Panc1 (cell line): ENCODE results near the gene ISG20L2. TPM values are rescaled to one million over a fixed set of nuclear protein-coding genes. Genes with fewer than 3 reads are reported as not detected.

Experiments used
- ATAC-seq: fragments of 200-7000 bp; cut with Tn5 transposase; 2 replicates; pipeline ENCODE4 v1.9.1; 2020; ENCODE audit warnings: mild to moderate bottlenecking, moderate library complexity
- BruUV-seq: library from RNA; stranded (reverse); fragments of 400-500 nt; replicated peaks from 2 replicates; lab custom pipeline; 2021; lab: Mats Ljungman, UMichigan
- CTCF ChIA-PET: fragments of 300-600 bp; sonication (Branson Sonifier 250); formaldehyde crosslinking; loops from one replicate; lab custom pipeline; 2022; ENCODE audit warnings: antibody characterized with exemption; lab: Charles Lee
- POLR2A ChIA-PET: fragments of 300-600 bp; sonication (Branson Sonifier 250); formaldehyde crosslinking; loops from one replicate; lab custom pipeline; 2022; ENCODE audit warnings: antibody characterized with exemption; lab: Charles Lee
- DNase-seq: peaks from one replicate; pipeline ENCODE4 v3.0.0-alpha.2; 2010; ENCODE audit warnings: low read depth, low spot score
- H3K27ac ChIP-seq: 2 replicates; pipeline ENCODE4 v1.5.1; 2011; ENCODE audit warnings: mild to moderate bottlenecking, low read length, inconsistent platforms
- H3K27me3 ChIP-seq: fragments of 200-500 bp; sonication (Bioruptor generic); 2 replicates; pipeline ENCODE4 v1.6.0; 2014; ENCODE audit warnings: low read length, inconsistent platforms; ENCODE audit not compliant: control insufficient read depth, insufficient read depth
- H3K36me3 ChIP-seq: fragments of 200-500 bp; sonication (Bioruptor generic); 2 replicates; pipeline ENCODE4 v1.5.1; 2014; ENCODE audit warnings: inconsistent platforms, mild to moderate bottlenecking, low read length, moderate library complexity; ENCODE audit not compliant: control insufficient read depth, insufficient read depth
- H3K4me1 ChIP-seq: 2 replicates; pipeline ENCODE4 v1.5.1; 2011; ENCODE audit warnings: inconsistent platforms, mild to moderate bottlenecking, low read length, moderate library complexity; ENCODE audit not compliant: control insufficient read depth, insufficient read depth
- H3K4me3 ChIP-seq, 2 experiments: 2 replicates each; pipeline ENCODE4 v1.5.1; 2011 to 2012; ENCODE audit warnings: low read depth in 2 of 2, low read length in 2 of 2, mild to moderate bottlenecking in 2 of 2, inconsistent platforms in 1 of 2, moderate library complexity in 1 of 2
- H3K9me3 ChIP-seq: fragments of 200-500 bp; sonication (Bioruptor generic); 2 replicates; pipeline ENCODE4 v1.5.1; 2014; ENCODE audit warnings: low read depth, mild to moderate bottlenecking, inconsistent platforms, low read length, moderate library complexity; ENCODE audit not compliant: control insufficient read depth, insufficient read depth
- POLR2AphosphoS5 ChIP-seq: IDR thresholded peaks from 2 replicates; pipeline ENCODE4 v1.6.1; 2012; ENCODE audit warnings: mild to moderate bottlenecking, low read depth, low read length, moderate library complexity
- SIN3A ChIP-seq: IDR thresholded peaks from 2 replicates; pipeline ENCODE4 v1.6.1; 2012; ENCODE audit warnings: low read depth, mild to moderate bottlenecking, low read length, moderate library complexity, borderline replicate concordance; ENCODE audit not compliant: insufficient read depth
- TCF7L2 ChIP-seq: IDR thresholded peaks from 2 replicates; pipeline ENCODE4 v1.6.1; 2011; ENCODE audit warnings: mild to moderate bottlenecking, low read depth, low read length, inconsistent platforms
- in situ Hi-C: cut with HindIII; loops from 2 replicates; pipeline ENCODE4 v1.10.0; 2016; ENCODE audit warnings: low sequenced_read_pairs, low pct_unique_long_range_greater_than_20kb
- intact Hi-C: fragments of 100-400 bp; cut with micrococcal nuclease; formaldehyde crosslinking; loops from one replicate; pipeline ENCODE4 v1.10.0; 2022; ENCODE audit not compliant: unreplicated experiment
- total RNA-seq: library from RNA; stranded (reverse); gene quantifications from one replicate; pipeline ENCODE4 v1.2.1, GENCODE V29; 2021; ENCODE audit not compliant: unreplicated experiment
- TF ChIP-seq, protein P1 (sequence below), 2 experiments: IDR thresholded peaks; 2 replicates each; pipeline ENCODE4 v1.6.1; 2011 to 2012; ENCODE audit warnings: low read depth in 2 of 2, control low read depth in 1 of 2, low read length in 1 of 2, mild to moderate bottlenecking in 1 of 2, moderate library complexity in 1 of 2; ENCODE audit not compliant: insufficient read depth in 1 of 2
- TF ChIP-seq, protein P2 (sequence below): fragments of 450-650 bp; IDR thresholded peaks from 2 replicates; pipeline ENCODE4 v1.5.1; 2017; ENCODE audit warnings: mild to moderate bottlenecking

Gene ISG20L2
- total RNA-seq, 1 experiment from 2014 or later, result 40.6 TPM

DNA sequence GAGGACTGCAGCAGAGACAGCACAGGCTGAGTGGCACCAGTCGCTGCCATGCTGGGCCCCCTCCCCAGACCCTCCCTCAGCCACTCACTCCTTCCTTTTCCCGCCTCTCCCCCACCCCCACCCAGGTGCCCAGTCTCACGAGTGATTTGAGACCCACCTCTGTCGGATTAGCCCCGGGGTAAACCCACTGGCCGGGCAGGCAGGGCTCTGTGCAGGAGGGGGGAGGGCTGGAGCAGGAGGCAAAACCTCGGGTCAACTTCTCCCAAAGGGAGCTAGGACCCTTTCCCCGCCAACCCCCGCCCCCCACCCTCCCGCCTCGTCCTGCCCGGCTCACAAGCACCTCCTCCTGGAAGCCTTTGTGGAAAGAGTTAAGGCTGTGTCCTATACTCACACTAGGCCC, 15.8 kb upstream of the ISG20L2 start:
- TF ChIP-seq TCF7L2 (no peak), SIN3A (no peak), POLR2AphosphoS5 (no peak)
- TF ChIP-seq, protein P1, sequence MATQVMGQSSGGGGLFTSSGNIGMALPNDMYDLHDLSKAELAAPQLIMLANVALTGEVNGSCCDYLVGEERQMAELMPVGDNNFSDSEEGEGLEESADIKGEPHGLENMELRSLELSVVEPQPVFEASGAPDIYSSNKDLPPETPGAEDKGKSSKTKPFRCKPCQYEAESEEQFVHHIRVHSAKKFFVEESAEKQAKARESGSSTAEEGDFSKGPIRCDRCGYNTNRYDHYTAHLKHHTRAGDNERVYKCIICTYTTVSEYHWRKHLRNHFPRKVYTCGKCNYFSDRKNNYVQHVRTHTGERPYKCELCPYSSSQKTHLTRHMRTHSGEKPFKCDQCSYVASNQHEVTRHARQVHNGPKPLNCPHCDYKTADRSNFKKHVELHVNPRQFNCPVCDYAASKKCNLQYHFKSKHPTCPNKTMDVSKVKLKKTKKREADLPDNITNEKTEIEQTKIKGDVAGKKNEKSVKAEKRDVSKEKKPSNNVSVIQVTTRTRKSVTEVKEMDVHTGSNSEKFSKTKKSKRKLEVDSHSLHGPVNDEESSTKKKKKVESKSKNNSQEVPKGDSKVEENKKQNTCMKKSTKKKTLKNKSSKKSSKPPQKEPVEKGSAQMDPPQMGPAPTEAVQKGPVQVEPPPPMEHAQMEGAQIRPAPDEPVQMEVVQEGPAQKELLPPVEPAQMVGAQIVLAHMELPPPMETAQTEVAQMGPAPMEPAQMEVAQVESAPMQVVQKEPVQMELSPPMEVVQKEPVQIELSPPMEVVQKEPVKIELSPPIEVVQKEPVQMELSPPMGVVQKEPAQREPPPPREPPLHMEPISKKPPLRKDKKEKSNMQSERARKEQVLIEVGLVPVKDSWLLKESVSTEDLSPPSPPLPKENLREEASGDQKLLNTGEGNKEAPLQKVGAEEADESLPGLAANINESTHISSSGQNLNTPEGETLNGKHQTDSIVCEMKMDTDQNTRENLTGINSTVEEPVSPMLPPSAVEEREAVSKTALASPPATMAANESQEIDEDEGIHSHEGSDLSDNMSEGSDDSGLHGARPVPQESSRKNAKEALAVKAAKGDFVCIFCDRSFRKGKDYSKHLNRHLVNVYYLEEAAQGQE (IDR thresholded peaks at IDR 0.05; ENCODE audit: insufficient read depth in 1 of 2, low read depth in 2 of 2, low read length in 1 of 2), result no peak
- TF ChIP-seq, protein P2, sequence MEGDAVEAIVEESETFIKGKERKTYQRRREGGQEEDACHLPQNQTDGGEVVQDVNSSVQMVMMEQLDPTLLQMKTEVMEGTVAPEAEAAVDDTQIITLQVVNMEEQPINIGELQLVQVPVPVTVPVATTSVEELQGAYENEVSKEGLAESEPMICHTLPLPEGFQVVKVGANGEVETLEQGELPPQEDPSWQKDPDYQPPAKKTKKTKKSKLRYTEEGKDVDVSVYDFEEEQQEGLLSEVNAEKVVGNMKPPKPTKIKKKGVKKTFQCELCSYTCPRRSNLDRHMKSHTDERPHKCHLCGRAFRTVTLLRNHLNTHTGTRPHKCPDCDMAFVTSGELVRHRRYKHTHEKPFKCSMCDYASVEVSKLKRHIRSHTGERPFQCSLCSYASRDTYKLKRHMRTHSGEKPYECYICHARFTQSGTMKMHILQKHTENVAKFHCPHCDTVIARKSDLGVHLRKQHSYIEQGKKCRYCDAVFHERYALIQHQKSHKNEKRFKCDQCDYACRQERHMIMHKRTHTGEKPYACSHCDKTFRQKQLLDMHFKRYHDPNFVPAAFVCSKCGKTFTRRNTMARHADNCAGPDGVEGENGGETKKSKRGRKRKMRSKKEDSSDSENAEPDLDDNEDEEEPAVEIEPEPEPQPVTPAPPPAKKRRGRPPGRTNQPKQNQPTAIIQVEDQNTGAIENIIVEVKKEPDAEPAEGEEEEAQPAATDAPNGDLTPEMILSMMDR, result no peak
- BruUV-seq, result no TSS peak
- DNase-seq, result no peak
- Histone ChIP-seq H3K27ac (no peak overlapping the region; the same call in 1 of the 2 replicates), H3K36me3 (peaks cover 21% of the 10 kb centered on the region), H3K27me3 (no peaks in the 10 kb centered on the region), H3K4me1 (peaks cover 64% of the 10 kb centered on the region), H3K9me3 (no peaks in the 10 kb centered on the region), H3K4me3 (no peak overlapping the region)
- in situ Hi-C loops (no loop called here), intact Hi-C loops (no loop called here)
- POLR2A ChIA-PET, result no interaction called here
- CTCF ChIA-PET, result interaction anchor here (0.6 kb wide), 1 partner anchor 67 kb away, joined by 3 read pairs; no protein-coding TSS in a partner anchor
- ATAC-seq, result no peak

GRCh38 chr1:156743367-156744302, 15.1 kb upstream of the ISG20L2 start:
- Histone ChIP-seq H3K27me3 (no peaks in the 10 kb centered on the region), H3K9me3 (no peaks in the 10 kb centered on the region), H3K36me3 (peaks cover 21% of the 10 kb centered on the region), H3K27ac (peak overlapping the region; percentile 34; the same call in 1 of the 2 replicates), H3K4me1 (peaks cover 58% of the 10 kb centered on the region), H3K4me3 (no peak overlapping the region)
- in situ Hi-C loops (no loop called here), intact Hi-C loops (no loop called here)
- CTCF ChIA-PET, result interaction anchor here (0.6 kb wide), 1 partner anchor 66 kb away, joined by 3 read pairs; no protein-coding TSS in a partner anchor
- TF ChIP-seq, protein P1 (IDR thresholded peaks at IDR 0.05; ENCODE audit: insufficient read depth in 1 of 2, low read depth in 2 of 2, low read length in 1 of 2), result no peak
- TF ChIP-seq SIN3A, result no peak
- TF ChIP-seq POLR2AphosphoS5, result no peak
- TF ChIP-seq TCF7L2, result no peak
- TF ChIP-seq, protein P2, result no peak
- no peak for ATAC-seq
- POLR2A ChIA-PET, result no interaction called here
- no peak for DNase-seq
- BruUV-seq, result no TSS peak
